Type B pancreatic cell (in vitro differentiated cells): Measurements from ENCODE around the gene HSPA1L. TPM values are rescaled to one million over a fixed set of nuclear protein-coding genes. Genes with fewer than 3 reads are reported as not detected.
"Not testable (repeated sequence)": the region's sequence is repeated elsewhere in the genome, so short reads cannot be mapped to it uniquely, and the experiment has no call there.

Experiments
- DNase-seq: peaks from one replicate; pipeline ENCODE4 v3.0.0; 2021; ENCODE audit warnings: mixed read lengths; ENCODE audit not compliant: unreplicated experiment; ENCODE audit errors: extremely low spot score
- H3K27ac Mint-ChIP-seq: 2 replicates; pipeline ENCODE4 v1.8.0; 2021; ENCODE audit warnings: mild to moderate bottlenecking, mixed read lengths
- H3K27me3 Mint-ChIP-seq: 2 replicates; pipeline ENCODE4 v1.8.0; 2021; ENCODE audit warnings: mixed read lengths
- H3K36me3 Mint-ChIP-seq: 2 replicates; pipeline ENCODE4 v1.8.0; 2021; ENCODE audit warnings: mixed read lengths
- H3K4me1 Mint-ChIP-seq: one replicate; pipeline ENCODE4 v1.8.0; 2021; ENCODE audit warnings: mixed read lengths; ENCODE audit not compliant: unreplicated experiment
- H3K4me3 Mint-ChIP-seq: 2 replicates; pipeline ENCODE4 v1.8.0; 2021; ENCODE audit warnings: mild to moderate bottlenecking, mixed read lengths
- H3K9me3 Mint-ChIP-seq: 2 replicates; pipeline ENCODE4 v1.8.0; 2021; ENCODE audit warnings: mixed read lengths
- total RNA-seq: library from RNA; stranded (reverse); gene quantifications from 2 replicates; pipeline ENCODE4 v1.2.1, GENCODE V29; 2021; ENCODE audit warnings: low replicate concordance
- TF ChIP-seq, protein P1 (sequence below): fragments of 200-600 bp; sonication (generic); conservative IDR thresholded peaks from 2 replicates; pipeline ENCODE4 v1.5.0; 2021; ENCODE audit warnings: antibody characterized with exemption, mild to moderate bottlenecking

Gene HSPA1L
- total RNA-seq, 1 donor from 2014 or later, result 1.8 TPM

GRCh38 chr6:31838968-31839367, 23.9 kb upstream of the HSPA1L start:
- Mint-ChIP-seq H3K27me3 (no peaks in the 10 kb centered on the region), H3K9me3 (no peaks in the 10 kb centered on the region), H3K4me1 (peaks cover 35% of the 10 kb centered on the region), H3K27ac (no peak overlapping the region), H3K36me3 (peaks cover 43% of the 10 kb centered on the region), H3K4me3 (peak overlapping the region; percentile 33)
- TF ChIP-seq, protein P1, sequence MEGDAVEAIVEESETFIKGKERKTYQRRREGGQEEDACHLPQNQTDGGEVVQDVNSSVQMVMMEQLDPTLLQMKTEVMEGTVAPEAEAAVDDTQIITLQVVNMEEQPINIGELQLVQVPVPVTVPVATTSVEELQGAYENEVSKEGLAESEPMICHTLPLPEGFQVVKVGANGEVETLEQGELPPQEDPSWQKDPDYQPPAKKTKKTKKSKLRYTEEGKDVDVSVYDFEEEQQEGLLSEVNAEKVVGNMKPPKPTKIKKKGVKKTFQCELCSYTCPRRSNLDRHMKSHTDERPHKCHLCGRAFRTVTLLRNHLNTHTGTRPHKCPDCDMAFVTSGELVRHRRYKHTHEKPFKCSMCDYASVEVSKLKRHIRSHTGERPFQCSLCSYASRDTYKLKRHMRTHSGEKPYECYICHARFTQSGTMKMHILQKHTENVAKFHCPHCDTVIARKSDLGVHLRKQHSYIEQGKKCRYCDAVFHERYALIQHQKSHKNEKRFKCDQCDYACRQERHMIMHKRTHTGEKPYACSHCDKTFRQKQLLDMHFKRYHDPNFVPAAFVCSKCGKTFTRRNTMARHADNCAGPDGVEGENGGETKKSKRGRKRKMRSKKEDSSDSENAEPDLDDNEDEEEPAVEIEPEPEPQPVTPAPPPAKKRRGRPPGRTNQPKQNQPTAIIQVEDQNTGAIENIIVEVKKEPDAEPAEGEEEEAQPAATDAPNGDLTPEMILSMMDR, result no peak
- no peak for DNase-seq

DNA sequence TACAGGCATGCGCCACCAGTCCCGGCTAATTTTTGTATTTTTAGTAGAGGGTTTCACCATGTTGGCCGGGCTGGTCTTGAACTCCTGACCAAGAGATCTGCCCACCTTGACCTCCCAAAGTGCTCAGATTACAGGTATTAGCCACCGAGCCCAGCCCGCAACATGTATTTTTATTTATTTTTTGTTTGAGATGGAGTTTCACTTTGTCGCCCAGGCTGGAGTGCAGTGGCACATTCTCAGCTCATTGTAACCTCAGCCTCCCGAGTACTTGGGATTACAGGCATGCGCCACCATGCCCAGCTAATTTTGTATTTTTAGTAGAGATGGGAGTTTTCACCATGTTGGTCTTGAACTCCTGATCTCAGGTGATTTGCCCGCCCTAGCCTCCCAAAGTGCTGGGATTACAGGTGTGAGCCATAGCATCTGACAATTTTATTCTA, 23.1 kb upstream of the HSPA1L start:
- Mint-ChIP-seq H3K4me3 (peak overlapping the region; percentile 98), H3K4me1 (peaks cover 35% of the 10 kb centered on the region), H3K36me3 (peaks cover 43% of the 10 kb centered on the region)
- not testable (repeated sequence) for H3K27me3 Mint-ChIP-seq, H3K27ac Mint-ChIP-seq, H3K9me3 Mint-ChIP-seq, DNase-seq

DNA sequence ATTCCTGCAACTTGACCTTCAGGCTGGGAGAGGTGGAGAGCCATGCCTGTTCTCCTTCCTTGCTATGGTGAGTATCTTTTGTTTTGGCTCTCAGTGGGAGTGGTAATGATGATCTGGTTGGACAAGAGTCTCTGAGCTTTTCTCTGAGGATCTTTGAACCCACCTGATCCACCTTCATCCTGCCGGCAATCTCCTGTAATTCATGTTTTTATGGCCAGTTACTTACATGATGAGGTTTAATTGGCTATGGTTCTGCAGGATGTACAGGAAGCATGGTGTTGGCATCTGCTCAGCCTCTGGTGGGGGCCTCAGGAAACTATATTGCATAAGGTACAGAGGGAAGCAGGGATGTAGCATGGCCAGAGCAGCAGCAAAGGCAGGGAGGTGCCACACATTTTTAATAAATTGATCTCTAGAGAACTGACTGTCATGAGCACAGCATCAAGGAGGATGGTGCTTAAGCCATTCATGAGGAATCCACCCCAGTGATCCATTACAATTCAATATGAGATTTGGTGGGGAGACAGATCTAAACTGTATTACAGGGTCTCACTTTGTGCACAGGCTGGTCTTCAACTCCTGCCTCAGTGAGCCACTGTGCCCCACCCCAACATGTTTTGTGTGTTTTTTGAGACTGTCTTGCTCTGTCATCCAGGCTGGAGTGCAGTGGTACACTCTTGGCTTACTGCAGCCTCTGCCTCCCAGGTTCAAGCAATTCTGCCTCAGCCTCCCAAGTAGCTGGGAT, 22.5 kb upstream of the HSPA1L start:
- no peaks in the 10 kb centered on the region for H3K9me3 Mint-ChIP-seq
- peak overlapping the region; percentile 99 for H3K27ac Mint-ChIP-seq
- no peaks in the 10 kb centered on the region for H3K27me3 Mint-ChIP-seq
- H3K36me3 Mint-ChIP-seq, result peaks cover 43% of the 10 kb centered on the region
- peak overlapping the region; percentile 98 for H3K4me3 Mint-ChIP-seq
- peaks cover 35% of the 10 kb centered on the region for H3K4me1 Mint-ChIP-seq
- TF ChIP-seq, protein P1, result no peak
- DNase-seq, result no peak

GRCh38 chr6:31836474-31837368, 21.6 kb upstream of the HSPA1L start:
- Mint-ChIP-seq H3K9me3 (no peaks in the 10 kb centered on the region), H3K27ac (peak overlapping the region; percentile 99), H3K4me3 (peak overlapping the region; percentile 98), H3K27me3 (no peaks in the 10 kb centered on the region), H3K36me3 (peaks cover 43% of the 10 kb centered on the region), H3K4me1 (peaks cover 35% of the 10 kb centered on the region)
- DNase-seq, result no peak
- TF ChIP-seq, protein P1, result peak; percentile 4

DNA sequence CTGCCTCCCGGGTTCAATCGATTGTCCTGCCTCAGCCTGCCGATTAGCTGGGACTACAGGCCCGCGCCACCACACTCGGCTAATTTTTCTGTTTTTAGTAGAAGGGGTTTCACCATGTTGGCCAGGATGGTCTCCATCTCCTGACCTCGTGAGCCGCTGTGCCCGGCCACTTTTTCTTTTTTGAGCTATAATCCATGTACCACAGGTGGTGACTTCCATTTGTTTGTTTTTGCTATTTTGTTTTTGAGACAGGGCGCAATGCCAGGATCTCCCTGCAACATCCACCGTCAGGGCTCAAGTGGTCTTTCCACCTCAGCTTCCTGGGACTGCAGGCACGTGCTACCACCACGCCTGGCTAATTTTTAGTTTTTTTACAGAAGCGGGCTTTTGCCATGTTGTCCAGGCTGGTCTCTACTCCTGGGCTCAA, 21.0 kb upstream of the HSPA1L start:
- no peak for DNase-seq
- TF ChIP-seq, protein P1, result peak; percentile 4
- Mint-ChIP-seq H3K36me3 (peaks cover 43% of the 10 kb centered on the region), H3K27me3 (no peaks in the 10 kb centered on the region), H3K4me3 (peak overlapping the region; percentile 98), H3K4me1 (peaks cover 35% of the 10 kb centered on the region), H3K27ac (peak overlapping the region; percentile 99), H3K9me3 (no peaks in the 10 kb centered on the region)
